ENCODE measurements around the gene LAMB3. TPM values are rescaled to one million over a fixed set of nuclear protein-coding genes. Genes with fewer than 3 reads are reported as not detected.

Gene LAMB3
- total and polyA plus RNA-seq, 4 experiments from 2014 or later = 0.18 to 0.69 (median 0.38) TPM; not detected in 1

DNA sequence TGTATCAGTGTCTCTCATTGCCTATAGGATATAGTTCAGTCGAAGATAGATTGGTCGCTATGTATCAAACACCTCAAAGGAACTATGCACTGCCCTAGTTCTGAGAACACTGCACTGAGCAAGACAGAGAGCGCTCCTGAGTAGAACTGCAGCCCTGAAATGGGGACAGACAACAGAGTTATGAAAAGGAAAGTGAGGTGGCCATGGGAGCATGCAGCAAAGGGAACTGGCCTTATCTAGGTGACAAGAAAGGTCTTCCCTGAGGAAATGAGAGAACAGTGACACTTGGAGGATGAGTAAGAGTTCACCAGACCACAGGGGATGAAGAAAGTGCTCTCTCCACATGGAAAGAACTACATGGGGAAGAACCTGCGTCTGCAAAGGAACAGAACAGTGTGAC, 15.5 kb upstream of the LAMB3 start:
- Mint-ChIP-seq H3K4me1 (peaks cover 10 to 27% (median 17%) of the 10 kb centered on the region in 4 donors), H3K9me3 (peaks cover 0 to 2% (median 0%) of the 10 kb centered on the region in 8 donors), H3K27me3 (no peaks in the 10 kb centered on the region), H3K27ac (no peak overlapping the region), H3K4me3 (no peak overlapping the region), H3K36me3 (no peaks in the 10 kb centered on the region)
- Histone ChIP-seq H3K36me3 (ENCODE audit: insufficient read depth, low read length) (no peaks in the 10 kb centered on the region), H3K27me3 (ENCODE audit: insufficient read depth, low read length) (no peaks in the 10 kb centered on the region), H3K27ac (ENCODE audit: low read depth, low read length) (no peak overlapping the region), H3K4me1 (ENCODE audit: insufficient read depth, low read length) (peaks cover 9% of the 10 kb centered on the region), H3K9me3 (ENCODE audit: control insufficient read depth in 1 of 2, low read length in 2 of 2) (no peaks in the 10 kb centered on the region), H3K4me3 (ENCODE audit: low read length in 2 of 2) (no peak overlapping the region)
- ChIA-PET CTCF (ENCODE audit: partially characterized antibody) (interaction anchor here (1.3 kb wide), 1 partner anchor 24 kb away, joined by 3 read pairs; no protein-coding TSS in a partner anchor), POLR2A (ENCODE audit: partially characterized antibody) (no interaction called here)
- intact Hi-C loops (cut with micrococcal nuclease) = no loop called here
- no peak for DNase-seq

DNA sequence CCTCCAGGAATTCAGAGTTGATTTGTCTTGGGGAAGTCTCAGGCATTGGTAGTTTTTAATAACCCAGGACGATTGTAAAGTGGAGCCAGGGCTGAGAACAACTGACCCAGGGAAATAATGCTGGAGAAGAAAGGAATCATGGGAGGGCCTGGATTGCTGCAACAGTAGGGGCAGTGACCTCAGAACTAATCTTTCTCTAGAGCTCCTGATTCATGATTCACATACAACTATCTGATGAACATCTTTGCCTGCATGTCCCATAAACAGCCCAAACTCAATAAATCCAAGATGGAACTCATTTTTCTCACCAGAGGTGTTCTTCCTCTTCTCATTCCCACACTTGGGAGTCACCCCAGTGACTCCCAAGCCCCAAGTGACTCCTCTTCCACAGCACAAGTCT, 14.9 kb upstream of the LAMB3 start:
- H3K36me3 Mint-ChIP-seq = no peaks in the 10 kb centered on the region
- POLR2A ChIA-PET (ENCODE audit: partially characterized antibody) = no interaction called here
- H3K9me3 Mint-ChIP-seq = peaks cover 0 to 2% (median 0%) of the 10 kb centered on the region in 8 donors
- H3K27me3 ChIP-seq (ENCODE audit: insufficient read depth, low read length) = no peaks in the 10 kb centered on the region
- H3K4me3 Mint-ChIP-seq = no peak overlapping the region
- intact Hi-C loops (cut with micrococcal nuclease) = no loop called here
- CTCF ChIA-PET (ENCODE audit: partially characterized antibody) = interaction anchor here (1.3 to 2.7 kb wide), 2 partner anchors 10 to 24 kb away, joined by 3 to 7 read pairs; no protein-coding TSS in a partner anchor
- H3K9me3 ChIP-seq (ENCODE audit: control insufficient read depth in 1 of 2, low read length in 2 of 2) = no peaks in the 10 kb centered on the region
- DNase-seq = no peak
- H3K27ac Mint-ChIP-seq = no peak overlapping the region
- H3K27ac ChIP-seq (ENCODE audit: low read depth, low read length) = no peak overlapping the region
- peaks cover 6% of the 10 kb centered on the region for H3K4me1 ChIP-seq (ENCODE audit: insufficient read depth, low read length)
- H3K4me3 ChIP-seq (ENCODE audit: low read length in 2 of 2) = no peak overlapping the region
- no peaks in the 10 kb centered on the region for H3K27me3 Mint-ChIP-seq
- H3K36me3 ChIP-seq (ENCODE audit: insufficient read depth, low read length) = no peaks in the 10 kb centered on the region
- H3K4me1 Mint-ChIP-seq = peaks cover 6 to 21% (median 13%) of the 10 kb centered on the region in 4 donors

DNA sequence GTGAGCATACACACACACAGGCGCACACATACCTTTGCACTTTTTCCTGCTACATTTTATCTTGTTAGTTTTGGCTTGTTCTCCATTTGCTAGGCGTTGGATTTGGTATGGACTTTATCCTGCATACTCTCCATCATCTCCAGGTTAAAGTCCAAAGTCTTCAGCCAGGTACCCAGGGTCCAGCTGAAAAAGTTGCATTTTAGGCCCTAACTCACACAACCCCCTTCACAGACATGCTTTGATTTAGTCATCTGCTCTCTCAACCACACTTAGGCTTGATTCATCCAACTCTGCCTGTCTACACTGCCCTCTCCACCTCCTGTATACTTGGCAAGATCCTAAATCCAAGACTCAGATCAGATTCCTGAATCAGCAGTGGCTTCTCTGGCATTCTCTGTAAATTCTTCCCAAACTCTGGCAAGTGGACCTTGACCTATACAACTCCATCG, 10.7 kb upstream of the LAMB3 start:
- Histone ChIP-seq H3K36me3 (ENCODE audit: insufficient read depth, low read length) (no peaks in the 10 kb centered on the region), H3K4me1 (ENCODE audit: insufficient read depth, low read length) (peaks cover 9% of the 10 kb centered on the region), H3K9me3 (ENCODE audit: control insufficient read depth in 1 of 2, low read length in 2 of 2) (no peaks in the 10 kb centered on the region), H3K27me3 (ENCODE audit: insufficient read depth, low read length) (no peaks in the 10 kb centered on the region), H3K27ac (ENCODE audit: low read depth, low read length) (no peak overlapping the region), H3K4me3 (ENCODE audit: low read length in 2 of 2) (no peak overlapping the region)
- ChIA-PET POLR2A (ENCODE audit: partially characterized antibody) (no interaction called here), CTCF (ENCODE audit: partially characterized antibody) (no interaction called here)
- H3K4me1 Mint-ChIP-seq = peaks cover 6 to 16% (median 8%) of the 10 kb centered on the region in 4 donors
- H3K36me3 Mint-ChIP-seq = no peaks in the 10 kb centered on the region
- no peak overlapping the region for H3K27ac Mint-ChIP-seq
- no peaks in the 10 kb centered on the region for H3K27me3 Mint-ChIP-seq
- DNase-seq = no peak
- H3K4me3 Mint-ChIP-seq = no peak overlapping the region
- intact Hi-C loops (cut with micrococcal nuclease) = no loop called here
- H3K9me3 Mint-ChIP-seq = peaks cover 0 to 2% (median 0%) of the 10 kb centered on the region in 8 donors

DNA sequence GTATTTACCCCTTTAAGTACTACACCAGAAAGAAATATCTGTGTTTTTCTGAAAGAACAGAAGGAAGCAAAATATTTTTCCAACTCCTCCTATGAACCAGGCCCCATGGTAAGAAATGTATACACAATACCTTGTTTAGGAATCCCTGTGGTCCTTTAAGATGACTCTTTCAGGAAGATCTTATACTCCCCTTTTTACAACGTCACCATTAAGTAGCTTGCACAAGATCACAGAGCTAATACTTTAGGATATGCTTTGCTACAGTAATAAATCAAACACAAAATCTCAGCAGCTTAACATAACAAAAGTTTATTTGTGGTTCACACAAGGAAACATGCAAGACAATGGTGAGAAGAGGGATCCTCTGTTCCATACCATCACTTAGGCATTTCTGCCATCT, 8.8 kb upstream of the LAMB3 start:
- no peak for DNase-seq
- CTCF ChIA-PET (ENCODE audit: partially characterized antibody) = no interaction called here

DNA sequence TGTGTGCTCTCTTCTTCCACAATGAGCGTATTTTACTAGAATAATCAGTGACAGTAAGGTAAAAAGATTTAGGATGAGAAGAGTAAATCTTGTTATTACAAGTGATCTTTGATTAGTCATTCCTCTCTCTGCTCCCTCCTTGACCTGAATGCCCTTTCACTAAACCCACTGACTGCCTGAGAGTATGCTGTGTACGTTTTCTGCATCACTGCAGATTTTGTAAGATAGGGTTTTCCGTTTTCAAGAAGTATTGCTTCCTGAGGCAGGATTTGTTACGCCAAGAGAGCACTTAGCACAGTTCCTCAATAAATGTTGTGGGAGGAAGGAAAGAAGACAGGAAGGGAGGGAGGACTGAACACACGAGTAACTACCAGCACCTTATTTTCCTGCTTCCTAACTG, 7.7 kb upstream of the LAMB3 start:
- CTCF ChIA-PET (ENCODE audit: partially characterized antibody) = interaction anchor here (0.7 to 1.8 kb wide), 3 partner anchors 10 to 96 kb away, joined by 3 to 4 read pairs (median 3); no protein-coding TSS in a partner anchor
- no peak for DNase-seq
- no peaks in the 10 kb centered on the region for H3K27me3 ChIP-seq (ENCODE audit: insufficient read depth, low read length)
- H3K36me3 Mint-ChIP-seq = no peaks in the 10 kb centered on the region
- no peaks in the 10 kb centered on the region for H3K36me3 ChIP-seq (ENCODE audit: insufficient read depth, low read length)
- H3K27me3 Mint-ChIP-seq = no peaks in the 10 kb centered on the region
- POLR2A ChIA-PET (ENCODE audit: partially characterized antibody) = no interaction called here
- H3K4me1 Mint-ChIP-seq = peaks cover 7 to 16% (median 9%) of the 10 kb centered on the region in 4 donors
- H3K9me3 ChIP-seq (ENCODE audit: control insufficient read depth in 1 of 2, low read length in 2 of 2) = no peaks in the 10 kb centered on the region
- H3K4me1 ChIP-seq (ENCODE audit: insufficient read depth, low read length) = peaks cover 9% of the 10 kb centered on the region
- H3K9me3 Mint-ChIP-seq = peaks cover 0 to 2% (median 0%) of the 10 kb centered on the region in 8 donors
- peak overlapping the region in 3 of 7 donors; percentile 1 to 28 (median 14) for H3K27ac Mint-ChIP-seq
- H3K27ac ChIP-seq (ENCODE audit: low read depth, low read length) = no peak overlapping the region
- intact Hi-C loops (cut with micrococcal nuclease) = no loop called here
- peak overlapping the region in 4 of 8 donors; percentile 11 to 38 (median 24) for H3K4me3 Mint-ChIP-seq
- no peak overlapping the region for H3K4me3 ChIP-seq (ENCODE audit: low read length in 2 of 2)

More for the DNA sequence above, 8.8 kb upstream of the LAMB3 start:
- H3K27ac ChIP-seq (ENCODE audit: low read depth, low read length) = no peak overlapping the region
- H3K27me3 ChIP-seq (ENCODE audit: insufficient read depth, low read length) = no peaks in the 10 kb centered on the region
- Mint-ChIP-seq H3K4me3 (no peak overlapping the region), H3K9me3 (peaks cover 0 to 2% (median 0%) of the 10 kb centered on the region in 8 donors), H3K27ac (peak overlapping the region in 1 of 7 donors; percentile 19), H3K27me3 (no peaks in the 10 kb centered on the region), H3K36me3 (no peaks in the 10 kb centered on the region), H3K4me1 (peaks cover 7 to 16% (median 9%) of the 10 kb centered on the region in 4 donors)
- H3K4me3 ChIP-seq (ENCODE audit: low read length in 2 of 2) = no peak overlapping the region
- H3K4me1 ChIP-seq (ENCODE audit: insufficient read depth, low read length) = peaks cover 9% of the 10 kb centered on the region
- intact Hi-C loops (cut with micrococcal nuclease) = no loop called here
- POLR2A ChIA-PET (ENCODE audit: partially characterized antibody) = no interaction called here
- no peaks in the 10 kb centered on the region for H3K36me3 ChIP-seq (ENCODE audit: insufficient read depth, low read length)
- no peaks in the 10 kb centered on the region for H3K9me3 ChIP-seq (ENCODE audit: control insufficient read depth in 1 of 2, low read length in 2 of 2)

DNA sequence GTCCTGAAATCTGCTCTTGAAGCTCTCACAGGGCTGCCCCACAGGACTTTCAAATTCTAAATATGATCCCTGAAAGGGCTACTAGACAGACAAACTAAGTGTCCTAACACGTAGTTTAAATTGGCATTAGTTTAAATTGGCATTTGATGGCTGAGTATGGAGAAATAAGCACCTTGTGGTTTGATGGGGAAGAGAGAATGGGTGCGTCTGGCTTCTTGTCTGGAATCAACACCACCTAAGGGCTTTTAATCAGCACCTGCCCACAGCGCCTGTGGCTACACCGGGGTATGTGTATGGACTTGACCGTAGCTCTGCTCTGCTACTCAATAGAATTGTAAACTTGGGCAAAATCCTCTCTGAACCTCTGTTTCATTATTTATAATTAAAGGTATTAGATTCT, 5.7 kb upstream of the LAMB3 start:
- H3K4me3 ChIP-seq (ENCODE audit: low read length in 2 of 2) = no peak overlapping the region
- Mint-ChIP-seq H3K9me3 (peaks cover 0 to 2% (median 0%) of the 10 kb centered on the region in 8 donors), H3K27ac (no peak overlapping the region), H3K27me3 (no peaks in the 10 kb centered on the region), H3K4me3 (no peak overlapping the region), H3K36me3 (no peaks in the 10 kb centered on the region), H3K4me1 (peaks cover 8 to 25% (median 11%) of the 10 kb centered on the region in 4 donors)
- no peak overlapping the region for H3K27ac ChIP-seq (ENCODE audit: low read depth, low read length)
- POLR2A ChIA-PET (ENCODE audit: partially characterized antibody) = no interaction called here
- intact Hi-C loops (cut with micrococcal nuclease) = no loop called here
- no peaks in the 10 kb centered on the region for H3K36me3 ChIP-seq (ENCODE audit: insufficient read depth, low read length)
- DNase-seq = no peak
- CTCF ChIA-PET (ENCODE audit: partially characterized antibody) = interaction anchor here (1.3 kb wide), 1 partner anchor 34 kb away, joined by 5 read pairs; no protein-coding TSS in a partner anchor
- H3K27me3 ChIP-seq (ENCODE audit: insufficient read depth, low read length) = no peaks in the 10 kb centered on the region
- H3K9me3 ChIP-seq (ENCODE audit: control insufficient read depth in 1 of 2, low read length in 2 of 2) = no peaks in the 10 kb centered on the region
- H3K4me1 ChIP-seq (ENCODE audit: insufficient read depth, low read length) = peaks cover 12% of the 10 kb centered on the region

DNA sequence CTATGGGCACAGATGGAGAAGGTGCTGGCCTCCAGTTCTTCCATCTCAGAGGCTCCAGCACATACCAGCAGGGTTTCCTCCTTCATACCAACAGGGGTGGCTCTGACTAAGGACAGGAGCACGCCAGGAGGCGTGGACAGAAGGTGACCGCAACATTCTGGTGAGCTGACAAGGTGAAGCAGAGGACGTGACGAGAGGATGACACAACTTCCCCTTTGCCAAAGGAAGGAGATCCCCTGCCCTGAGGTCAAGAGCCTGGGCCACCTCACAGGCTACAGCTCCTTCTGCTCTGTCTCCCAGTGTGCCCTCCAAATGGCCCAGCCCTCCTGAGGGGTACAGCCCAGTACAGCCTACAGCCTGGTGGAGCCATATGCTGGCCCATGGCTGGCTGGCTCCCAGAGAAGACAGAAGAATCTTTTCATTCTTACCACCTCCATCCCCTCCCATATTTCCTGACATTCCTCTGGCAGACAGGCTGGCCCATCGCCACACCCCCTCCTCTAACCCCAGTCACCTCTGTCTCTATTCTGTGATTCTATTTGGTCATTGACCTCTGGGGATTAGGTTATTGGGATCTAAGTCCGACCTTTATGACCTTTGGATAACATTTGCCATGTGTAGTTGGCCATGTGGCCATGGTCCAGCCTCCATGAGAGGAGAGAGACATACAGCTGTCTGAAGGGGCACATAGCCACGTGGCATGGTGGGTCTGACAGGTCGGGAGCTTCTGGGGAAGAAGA, 5.1 kb upstream of the LAMB3 start:
- Histone ChIP-seq H3K4me3 (ENCODE audit: low read length in 2 of 2) (no peak overlapping the region), H3K27me3 (ENCODE audit: insufficient read depth, low read length) (no peaks in the 10 kb centered on the region), H3K36me3 (ENCODE audit: insufficient read depth, low read length) (no peaks in the 10 kb centered on the region), H3K4me1 (ENCODE audit: insufficient read depth, low read length) (peaks cover 17% of the 10 kb centered on the region), H3K27ac (ENCODE audit: low read depth, low read length) (no peak overlapping the region), H3K9me3 (ENCODE audit: control insufficient read depth in 1 of 2, low read length in 2 of 2) (no peaks in the 10 kb centered on the region)
- Mint-ChIP-seq H3K4me3 (no peak overlapping the region), H3K27me3 (no peaks in the 10 kb centered on the region), H3K27ac (no peak overlapping the region), H3K36me3 (no peaks in the 10 kb centered on the region), H3K4me1 (peaks cover 9 to 31% (median 16%) of the 10 kb centered on the region in 4 donors), H3K9me3 (peaks cover 0 to 2% (median 0%) of the 10 kb centered on the region in 8 donors)
- POLR2A ChIA-PET (ENCODE audit: partially characterized antibody) = no interaction called here
- intact Hi-C loops (cut with micrococcal nuclease) = no loop called here
- DNase-seq = no peak
- CTCF ChIA-PET (ENCODE audit: partially characterized antibody) = interaction anchor here (1.3 kb wide), 1 partner anchor 30 kb away, joined by 3 read pairs; no protein-coding TSS in a partner anchor

Data from CD4-positive, alpha-beta memory T cell (primary cell).